Middle frontal gyrus (tissue), 1 donor: ENCODE data around the gene SMR3A.

Experiments
- DNase-seq: peaks from one replicate; pipeline ENCODE4 v3.0.0-alpha.2; 2015; ENCODE audit warnings: low spot score; ENCODE audit errors: extremely low spot score

SMR3A gene

DNA sequence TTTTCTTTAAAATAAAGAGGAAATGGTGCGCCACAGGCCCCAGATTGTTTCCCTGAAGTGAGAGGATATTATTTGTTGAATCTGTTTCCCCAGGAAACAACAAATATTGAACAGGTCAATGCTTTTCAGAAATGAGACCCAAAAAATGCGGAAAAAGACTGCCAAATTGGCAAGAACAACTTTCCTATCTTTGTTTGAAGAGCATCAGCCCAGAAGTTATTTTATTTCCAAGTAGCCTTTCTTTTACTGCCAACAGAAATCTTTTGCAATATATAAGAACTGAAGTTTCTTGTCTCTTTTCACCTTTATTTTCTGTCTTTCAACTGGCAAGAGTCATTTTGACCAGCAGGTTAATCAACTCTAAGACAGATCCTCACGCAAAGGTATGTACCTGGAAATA is at the start of gene SMR3A:
SMR3A (plus strand) TSS at position 301 of the 400 bp plus-strand sequence. CDS start 1,356 bp downstream, outside the sequence.
- DNase-seq: no peak

DNA sequence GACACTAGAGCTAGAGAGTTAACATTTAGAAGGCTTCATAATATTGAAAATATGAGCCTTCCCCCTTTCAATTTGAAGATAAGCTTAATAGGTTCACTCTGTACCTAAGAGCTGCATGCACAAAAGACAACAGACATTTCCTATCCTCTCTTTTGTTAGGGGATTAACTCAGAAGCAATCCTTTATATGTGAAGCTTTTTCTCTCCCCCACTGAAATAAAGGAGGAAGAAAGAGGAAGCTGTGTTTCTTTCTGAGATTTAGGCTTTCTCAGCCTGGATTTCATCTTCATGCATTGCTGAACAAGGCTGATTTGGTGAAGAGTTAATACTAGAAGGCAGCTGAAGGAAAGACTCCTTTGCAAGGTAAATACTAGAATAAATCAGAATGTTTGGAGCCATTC is 46.8 kb upstream of the SMR3A start:
- DNase-seq: no peak

DNA sequence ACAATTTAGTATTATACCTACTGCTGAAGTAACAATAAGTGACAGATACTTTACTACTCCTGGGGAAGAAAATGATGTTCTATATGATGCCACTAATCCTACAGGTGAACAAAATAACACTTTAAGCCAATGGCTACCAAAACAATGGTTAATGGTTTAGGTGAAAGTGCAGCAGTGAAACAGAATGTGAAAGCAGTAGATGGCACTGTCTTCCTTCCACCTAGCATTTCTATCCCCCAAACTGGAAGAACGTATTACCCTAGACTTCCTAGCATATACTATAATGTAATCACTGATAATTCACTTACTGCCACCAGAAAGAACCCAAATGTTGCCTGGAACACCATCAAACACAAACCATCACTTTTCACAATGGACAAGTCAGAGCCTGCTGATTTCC is 44.6 kb upstream of the SMR3A start:
- DNase-seq: no peak

DNA sequence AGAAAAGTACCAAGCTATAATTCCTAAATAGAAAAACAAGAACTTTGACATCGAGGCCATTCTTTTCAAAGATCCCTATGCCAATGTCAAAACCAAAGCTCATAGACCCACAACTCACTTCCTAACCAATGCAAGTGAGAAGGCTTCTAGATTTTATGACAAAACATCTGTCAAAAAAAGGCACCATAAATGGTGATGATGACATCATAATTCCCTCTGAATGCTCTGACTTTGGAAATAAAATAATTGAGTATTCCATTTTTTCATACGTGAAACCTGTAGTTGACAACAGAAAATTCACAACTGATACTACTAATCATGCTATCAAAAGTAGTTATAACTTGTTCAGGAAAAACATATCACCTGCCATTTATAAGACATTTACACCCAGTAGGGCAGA is 34.5 kb upstream of the SMR3A start:
- no peak for DNase-seq

DNA sequence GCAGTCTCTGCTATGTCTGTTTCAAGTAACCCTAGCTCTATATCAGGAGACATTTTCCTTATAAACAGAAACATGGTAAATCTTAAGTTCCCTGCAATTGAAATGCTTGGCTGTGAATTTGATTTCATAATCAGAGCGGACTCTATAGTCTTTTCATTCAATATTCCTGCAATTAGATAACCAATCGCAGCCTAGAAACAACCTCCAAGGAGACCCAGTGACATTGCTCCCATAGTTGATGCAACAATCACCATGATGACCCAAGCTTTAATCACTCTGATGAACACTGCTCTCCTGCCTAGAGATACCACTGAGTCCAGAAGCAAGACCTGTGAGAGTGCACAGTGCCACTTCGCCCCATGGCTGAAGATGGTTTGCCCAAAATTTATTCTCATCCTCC is 25.9 kb upstream of the SMR3A start, which contains the start of gene CABS1:
CABS1 (plus strand) TSS at position 301 of the 400 bp plus-strand sequence; CDS start at position 360, 59 bp downstream.
- no peak for DNase-seq

DNA sequence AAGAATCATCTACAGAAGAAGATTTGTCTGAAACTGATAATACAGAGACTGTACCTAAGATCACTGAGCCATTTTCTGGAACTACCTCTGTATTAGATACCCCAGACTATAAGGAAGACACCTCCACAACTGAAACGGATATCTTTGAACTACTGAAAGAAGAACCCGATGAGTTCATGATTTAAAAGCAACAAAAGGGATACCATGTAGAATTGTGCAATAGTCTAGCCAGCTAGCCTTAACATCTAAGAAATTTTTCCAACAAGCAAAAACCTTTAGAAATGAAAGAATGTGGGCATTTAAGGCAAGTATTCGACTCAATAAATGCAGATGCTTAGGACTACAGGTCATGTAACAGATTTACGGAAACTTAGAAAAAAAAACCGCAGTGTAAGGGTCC is 24.5 kb upstream of the SMR3A start:
- DNase-seq: no peak

DNA sequence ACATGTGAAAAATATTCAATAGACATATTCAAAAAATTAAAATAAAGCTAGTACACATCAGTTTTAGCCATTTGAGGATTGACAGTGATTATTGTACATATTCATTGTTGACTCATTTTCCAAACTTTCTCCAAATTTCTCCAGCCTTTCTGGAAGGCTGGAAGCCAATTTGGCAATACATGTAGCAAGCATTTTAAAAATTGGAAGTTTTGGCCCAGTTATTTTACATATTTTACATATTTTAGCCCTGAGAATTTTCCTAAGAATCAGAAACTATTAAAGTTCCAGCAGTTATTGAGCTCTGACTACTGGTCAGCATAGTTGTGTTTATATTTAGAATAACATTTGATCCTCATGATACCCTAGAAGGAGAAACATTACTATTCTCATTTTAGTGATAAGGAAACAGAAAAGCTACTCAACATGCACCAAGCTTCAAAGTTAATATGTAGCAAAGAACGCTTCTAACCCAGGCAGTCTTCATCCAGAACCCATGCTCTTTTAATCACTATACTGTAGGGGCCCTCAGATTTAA is 22.6 kb upstream of the SMR3A start:
- no peak for DNase-seq

DNA sequence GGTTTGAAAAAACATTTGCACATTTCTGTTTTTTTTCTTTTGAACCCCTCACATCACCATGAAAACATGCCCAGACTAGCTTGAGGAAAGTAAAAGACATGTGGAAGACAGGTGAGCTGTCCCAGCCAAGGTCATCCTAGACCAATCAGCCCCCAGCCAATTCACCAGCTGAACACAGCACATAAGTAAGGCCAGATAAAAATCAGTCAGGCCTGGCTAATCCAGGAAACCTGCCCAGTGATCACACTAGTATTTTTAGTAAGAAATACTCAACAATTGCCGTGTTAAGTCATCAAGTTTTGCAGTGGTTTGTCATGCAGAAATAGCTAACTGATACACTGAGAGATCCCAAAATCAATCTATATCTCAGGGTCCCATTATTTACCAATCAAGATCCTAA is 4.4 kb upstream of the SMR3A start:
- DNase-seq: no peak

DNA sequence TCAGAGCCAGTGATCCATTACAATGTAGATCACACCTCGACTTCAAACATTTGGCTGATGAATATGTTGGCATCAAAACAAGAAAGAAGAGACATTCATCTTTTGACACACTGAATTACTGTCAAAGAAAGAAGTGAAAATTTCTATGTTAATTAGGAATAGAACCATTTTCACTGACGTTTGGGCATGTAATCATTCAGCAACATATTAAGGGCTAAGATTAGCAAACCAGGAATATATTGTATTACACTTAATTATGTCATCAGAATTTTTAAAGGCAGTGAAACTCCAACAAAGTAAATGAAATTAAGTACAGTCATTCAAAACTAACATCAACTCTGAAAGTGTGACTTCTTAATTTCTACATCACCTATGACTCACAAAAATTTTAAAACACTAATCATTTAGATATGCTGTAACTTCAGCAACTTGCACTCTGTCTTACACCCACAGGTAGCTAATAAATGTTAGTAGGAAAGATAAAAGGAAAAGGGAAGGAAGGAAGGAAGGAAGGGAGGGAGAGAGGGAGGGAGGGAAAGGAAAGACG is 1.4 kb upstream of the SMR3A start:
- DNase-seq: no peak

DNA sequence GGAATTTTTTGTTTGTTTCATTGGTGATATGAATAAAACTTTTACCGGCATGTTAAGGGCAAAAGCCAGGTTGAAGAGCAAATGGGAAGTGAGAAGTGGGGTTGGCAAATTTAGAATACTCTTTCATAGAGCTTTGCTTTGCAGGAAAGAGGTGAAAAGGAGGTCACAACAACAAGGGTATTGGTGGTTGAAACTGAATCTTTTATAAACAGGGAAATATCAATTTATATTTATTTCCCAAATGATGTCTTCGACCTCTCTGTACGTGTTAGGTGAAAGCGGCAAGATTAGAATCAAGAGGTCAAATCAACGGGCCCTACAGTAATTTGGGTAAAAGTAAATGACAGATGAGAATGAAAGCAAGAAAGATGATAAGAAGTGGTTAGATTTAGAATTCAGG is 3.4 kb downstream of the SMR3A start:
- DNase-seq: no peak

DNA sequence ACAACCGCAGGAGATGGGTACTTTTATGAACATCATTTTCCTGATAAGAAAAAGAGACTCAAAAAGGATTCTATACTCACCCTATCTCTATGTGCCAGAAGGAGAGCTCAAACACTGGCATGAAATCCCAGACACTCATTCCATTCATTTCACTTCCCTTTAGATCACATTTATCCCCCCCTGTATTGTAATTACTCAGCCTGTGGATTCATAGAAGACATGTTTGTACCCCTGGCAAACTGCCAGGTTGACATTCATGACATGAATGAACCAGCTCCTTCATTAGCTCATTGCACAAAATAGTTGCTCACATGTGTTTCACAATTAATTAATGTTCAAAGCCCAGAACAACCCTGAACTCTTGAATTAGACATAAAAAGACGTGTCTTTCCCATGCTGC is 4.9 kb downstream of the SMR3A start:
- DNase-seq: no peak

DNA sequence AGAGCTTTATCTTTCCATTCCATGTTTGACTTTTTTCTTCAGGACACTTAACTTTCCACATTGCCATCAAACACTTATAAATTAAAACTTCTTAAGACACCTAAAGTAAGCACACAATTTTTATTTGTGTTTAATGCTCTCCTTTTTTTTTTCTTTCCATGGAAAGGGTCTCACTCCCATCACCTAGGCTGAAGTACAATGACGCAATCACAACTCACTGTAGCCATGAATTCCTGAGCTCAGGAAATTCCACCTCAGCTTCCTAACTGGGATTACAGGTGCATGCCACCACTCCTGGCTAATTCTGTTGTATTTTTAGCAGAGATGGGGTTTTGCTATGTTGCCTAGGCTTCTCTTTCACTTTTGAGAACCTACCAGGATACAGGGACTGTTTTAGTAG is 7.3 kb downstream of the SMR3A start:
- DNase-seq: no peak

DNA sequence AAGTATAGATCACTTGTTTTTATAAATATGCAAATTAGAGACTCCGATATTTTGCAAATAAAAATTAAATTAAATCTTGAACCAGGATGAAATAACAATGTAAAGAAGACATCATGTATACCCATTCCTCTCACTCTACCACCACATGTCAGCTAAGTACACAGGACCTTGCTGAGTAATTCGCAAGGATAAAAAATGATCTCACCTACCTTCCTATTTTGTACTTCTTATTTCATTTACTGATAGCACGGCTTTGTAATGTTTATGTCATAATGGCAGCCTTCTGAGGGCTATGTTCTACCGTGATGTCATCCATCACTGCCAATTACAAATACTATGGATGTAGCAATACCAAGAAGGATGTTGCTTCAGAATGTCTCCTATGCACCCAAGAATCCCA is 11.4 kb downstream of the SMR3A start:
- no peak for DNase-seq

DNA sequence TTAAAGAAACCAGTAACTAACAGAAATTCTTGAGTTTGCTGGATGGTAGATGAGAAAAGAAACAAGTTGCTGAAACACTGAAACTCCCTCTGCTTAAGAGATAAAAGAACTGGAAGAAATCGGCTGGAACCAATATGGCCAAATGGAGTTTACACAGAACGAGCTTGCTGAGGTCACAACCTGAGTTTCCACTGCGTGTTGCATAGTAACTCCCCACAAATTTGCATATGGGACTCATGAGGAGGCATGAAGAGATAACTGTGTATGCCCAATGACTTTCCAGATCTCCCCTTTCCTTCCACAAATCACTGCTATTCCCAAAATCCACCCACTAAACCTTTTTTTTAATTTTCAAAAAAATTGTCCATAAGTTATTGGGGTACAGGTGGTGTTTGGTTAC is 12.2 kb downstream of the SMR3A start:
- DNase-seq: no peak

DNA sequence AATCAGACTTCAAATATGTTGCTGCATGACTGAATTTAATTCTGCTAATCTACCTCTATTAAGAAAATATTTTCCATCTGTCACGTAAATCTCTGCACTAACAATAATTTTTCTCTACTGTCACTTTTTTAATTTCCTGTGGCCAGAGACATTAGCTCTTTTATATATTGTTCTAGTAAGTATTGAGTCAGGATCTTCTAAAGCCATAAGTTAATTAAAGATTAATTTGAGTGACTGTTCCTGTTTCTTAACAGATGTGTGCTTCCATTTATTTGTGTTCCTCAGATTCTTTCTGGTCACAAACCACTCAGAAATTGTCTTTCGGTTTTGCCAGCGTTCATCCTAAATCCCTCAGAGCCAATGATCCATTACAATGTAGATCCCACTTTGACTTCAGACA is 20.0 kb downstream of the SMR3A start:
- DNase-seq: no peak

DNA sequence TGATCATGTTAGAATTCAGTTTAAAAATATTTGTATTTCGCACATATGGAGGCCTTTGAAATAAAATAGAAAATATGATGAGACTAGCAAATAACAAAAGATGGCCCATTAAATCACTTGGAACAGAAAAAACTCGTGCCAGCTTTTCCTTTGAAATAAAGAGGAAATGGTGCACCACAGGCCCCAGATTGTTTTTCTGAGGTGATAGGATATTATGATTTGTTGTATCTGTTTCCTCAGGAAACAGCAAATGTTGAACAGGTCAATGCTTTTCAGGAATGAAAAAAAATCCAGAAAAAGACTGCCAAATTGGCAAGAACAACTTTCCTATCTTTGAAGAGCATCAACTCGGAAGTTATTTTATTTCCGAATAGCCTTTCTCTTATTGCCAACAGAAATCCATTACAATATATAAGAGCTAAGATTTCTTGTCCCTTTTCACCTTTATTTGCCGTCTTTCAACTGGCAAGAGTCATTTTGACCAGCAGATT is 22.2 kb downstream of the SMR3A start, which contains the start of gene SMR3B:
SMR3B (plus strand) TSS at position 441 of the 491 bp plus-strand sequence. CDS start 1,380 bp downstream, outside the sequence.
- DNase-seq: no peak

DNA sequence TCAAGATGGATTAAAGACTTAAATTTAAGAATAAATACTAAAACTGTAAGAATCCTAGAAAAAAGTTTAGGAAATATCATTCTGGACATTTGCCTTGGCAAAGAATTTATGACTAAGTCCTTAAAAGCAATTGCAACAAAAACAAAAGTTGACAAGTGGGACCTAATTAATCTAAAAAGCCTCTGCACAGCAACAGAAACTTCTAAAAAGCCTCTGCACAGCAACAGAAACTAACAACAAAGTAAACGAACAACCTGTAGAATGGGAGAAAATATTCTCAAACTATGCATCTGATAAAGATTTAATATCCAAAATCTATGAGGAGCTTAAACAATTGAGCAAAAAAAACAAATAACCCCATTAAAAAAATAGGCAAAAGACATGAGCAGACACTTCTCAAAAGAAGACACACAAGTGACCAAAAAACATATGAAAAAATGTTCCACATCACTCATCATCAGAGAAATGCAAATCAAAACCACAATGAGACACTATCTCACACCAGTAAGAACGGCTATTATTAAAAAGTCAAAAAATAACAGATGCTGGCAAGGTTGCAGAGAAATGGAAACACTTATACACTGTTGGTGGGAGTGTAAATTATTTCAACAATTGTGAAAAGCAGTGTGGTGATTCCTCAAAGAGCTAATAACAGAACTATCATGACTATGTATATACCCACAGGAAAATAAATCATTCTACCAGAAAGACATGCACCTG is 31.7 kb downstream of the SMR3A start:
- no peak for DNase-seq

DNA sequence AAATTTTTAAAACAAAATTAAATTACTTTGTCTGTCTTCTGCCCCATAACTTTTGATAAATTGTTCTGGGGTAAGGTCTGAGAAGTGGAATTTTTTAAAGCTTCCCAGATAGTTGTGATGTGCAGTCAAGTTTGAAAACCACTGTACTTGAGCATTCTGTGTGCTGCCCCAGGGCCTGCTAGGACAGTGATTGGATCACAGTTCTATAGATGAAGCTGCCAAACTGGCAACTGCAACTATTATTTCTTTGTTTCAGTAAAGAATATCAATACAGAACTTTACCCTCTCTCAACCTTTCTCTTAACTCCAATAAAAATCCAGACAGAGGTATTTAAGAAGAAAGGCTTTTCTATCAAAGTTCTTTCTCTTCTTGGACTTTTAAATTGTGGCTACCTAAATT is 37.0 kb downstream of the SMR3A start, which contains the start of gene OPRPN:
OPRPN (plus strand) TSS at position 361 of the 400 bp plus-strand sequence. CDS start 1,346 bp downstream, outside the sequence.
- no peak for DNase-seq

DNA sequence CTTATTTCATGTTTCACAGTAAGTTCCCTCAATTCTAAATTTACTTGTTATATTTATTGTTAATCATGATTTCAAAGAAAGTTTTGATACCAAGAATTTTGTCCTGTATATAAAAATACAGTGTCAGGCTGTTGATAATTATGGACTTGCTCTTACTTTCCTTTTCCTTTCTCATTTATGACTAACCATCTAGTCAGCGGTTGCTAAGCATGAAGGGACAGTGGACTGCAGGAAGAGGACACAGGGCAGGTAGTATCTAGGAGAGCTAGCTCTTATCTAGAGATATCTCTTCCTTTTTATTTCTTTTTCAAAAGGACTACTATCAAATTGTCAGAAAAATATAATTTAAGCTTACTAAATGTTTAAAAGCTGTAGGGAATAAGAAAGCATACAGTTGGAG is 38.8 kb downstream of the SMR3A start:
- DNase-seq: no peak

DNA sequence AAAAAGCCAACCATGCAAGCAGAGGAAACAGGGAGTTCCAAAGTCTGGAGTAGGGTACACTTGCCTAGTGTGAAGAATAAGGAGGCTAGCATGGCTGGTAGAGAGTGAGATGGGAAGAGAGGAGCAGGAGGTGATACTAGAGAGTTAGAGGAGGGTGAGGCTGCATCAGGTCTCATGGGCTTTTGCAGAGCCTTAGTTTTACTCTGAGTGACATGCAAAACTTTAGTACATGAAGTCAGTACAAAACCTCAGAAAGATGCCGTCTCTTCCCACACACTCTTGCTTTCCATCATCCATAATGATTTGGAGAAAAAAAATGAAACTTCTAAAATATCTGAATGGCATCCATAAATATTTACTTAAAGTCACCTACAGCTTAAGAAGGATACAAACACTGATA is 42.2 kb downstream of the SMR3A start:
- DNase-seq: no peak

DNA sequence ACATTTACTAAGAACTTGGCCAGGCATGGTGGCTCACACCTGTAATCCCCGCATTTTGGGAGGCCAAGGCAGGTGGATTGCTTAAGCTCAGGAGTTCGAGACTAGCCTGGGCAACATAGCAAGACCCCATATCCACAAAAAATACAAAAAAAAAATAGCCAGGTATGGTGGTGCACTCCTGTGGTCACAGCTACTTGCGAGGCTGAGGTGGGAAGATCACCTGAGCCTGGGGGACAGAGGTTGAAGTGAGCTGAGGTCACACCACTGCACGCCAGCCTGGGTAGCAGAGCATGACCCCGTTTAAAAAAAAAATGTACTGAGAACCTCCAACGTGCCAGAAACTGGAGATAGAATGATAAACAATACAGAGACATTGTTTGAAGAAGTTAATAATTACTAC is 45.2 kb downstream of the SMR3A start:
- no peak for DNase-seq
